GM23248 (cell line): Measurements from ENCODE around the gene TSEN15.

Experiments used
- EZH2 ChIP-seq: fragments of 200-600 bp; sonication (generic); IDR thresholded peaks from 2 replicates; pipeline ENCODE4 v1.6.1; 2018; ENCODE audit warnings: antibody characterized with exemption, mild to moderate bottlenecking; ENCODE audit not compliant: insufficient read depth, poor library complexity, severe bottlenecking
- EZH2phosphoT487 ChIP-seq: fragments of 200-600 bp; sonication (generic); IDR thresholded peaks from 2 replicates; pipeline ENCODE4 v1.6.1; 2018; ENCODE audit warnings: antibody characterized with exemption, moderate library complexity, mild to moderate bottlenecking, low read depth; ENCODE audit not compliant: insufficient read depth

- no peak for TF ChIP-seq EZH2
- TF ChIP-seq EZH2phosphoT487, result no peak
These were observed 20.0 kb upstream of the TSEN15 start for GRCh38 chr1:184031409-184032107.
